Vagina (tissue), 2 donors: ENCODE results near the gene CACNA1I. TPM values are rescaled to one million over a fixed set of nuclear protein-coding genes. Genes with fewer than 3 reads are reported as not detected.

Source experiments
- DNase-seq, 2 donors: peaks; one replicate each; pipeline ENCODE4 v3.0.0-alpha.2; 2017; ENCODE audit errors: extremely low spot score in 2 of 2
- H3K27ac ChIP-seq: fragments of 200-600 bp; sonication (generic); one replicate; pipeline ENCODE4 v1.5.1; 2019
- H3K27me3 ChIP-seq: fragments of 200-600 bp; sonication (generic); one replicate; pipeline ENCODE4 v1.5.1; 2019
- H3K36me3 ChIP-seq, 2 donors: fragments of 200-600 bp; sonication (generic); one replicate each; pipeline ENCODE4 v1.5.1; 2017 to 2019
- H3K4me1 ChIP-seq: fragments of 200-600 bp; sonication (generic); one replicate; pipeline ENCODE4 v1.5.1; 2019
- H3K4me3 ChIP-seq, 2 donors: fragments of 200-600 bp; sonication (generic); 1 replicate in 1 of 2; 2 replicates in 1 of 2; pipeline ENCODE4 v1.5.1; 2016 to 2019
- H3K9me3 ChIP-seq: fragments of 200-600 bp; sonication (generic); one replicate; pipeline ENCODE4 v1.5.1; 2019
- POLR2A ChIP-seq, 2 donors: fragments of 450-650 bp; IDR thresholded peaks; one replicate each; pipeline ENCODE4 v1.6.1; 2017; ENCODE audit warnings: antibody characterized with exemption in 2 of 2, mild to moderate bottlenecking in 2 of 2, moderate library complexity in 2 of 2
- POLR2AphosphoS5 ChIP-seq, 2 donors: sonication (generic); formaldehyde crosslinking; IDR thresholded peaks; one replicate each; pipeline ENCODE4 v1.9.0; 2017; ENCODE audit warnings: antibody characterized with exemption in 2 of 2, mild to moderate bottlenecking in 2 of 2, low read depth in 1 of 2; ENCODE audit not compliant: insufficient read depth in 1 of 2
- intact Hi-C: fragments of 100-400 bp; cut with DNase I; formaldehyde crosslinking; loops from one replicate; pipeline ENCODE4 v1.15.1; 2023
- total RNA-seq: library from RNA; depleted of rRNA; stranded (reverse); fragments of >200 nt; gene quantifications from one replicate; pipeline ENCODE4 v1.2.3, GENCODE V29; 2016
- TF ChIP-seq, protein P1 (sequence below), 3 experiments: fragments of 450-650 bp in 2 of 3; fragments of 200-600 bp in 1 of 3; sonication (generic) in 1 of 3; IDR thresholded peaks; one replicate each; pipeline ENCODE4 v1.5.1; 2017 to 2019; ENCODE audit warnings: antibody characterized with exemption in 3 of 3, mild to moderate bottlenecking in 2 of 3, moderate library complexity in 2 of 3

Gene CACNA1I
- total RNA-seq, 1 donor from 2014 or later: 1.2 TPM

DNA sequence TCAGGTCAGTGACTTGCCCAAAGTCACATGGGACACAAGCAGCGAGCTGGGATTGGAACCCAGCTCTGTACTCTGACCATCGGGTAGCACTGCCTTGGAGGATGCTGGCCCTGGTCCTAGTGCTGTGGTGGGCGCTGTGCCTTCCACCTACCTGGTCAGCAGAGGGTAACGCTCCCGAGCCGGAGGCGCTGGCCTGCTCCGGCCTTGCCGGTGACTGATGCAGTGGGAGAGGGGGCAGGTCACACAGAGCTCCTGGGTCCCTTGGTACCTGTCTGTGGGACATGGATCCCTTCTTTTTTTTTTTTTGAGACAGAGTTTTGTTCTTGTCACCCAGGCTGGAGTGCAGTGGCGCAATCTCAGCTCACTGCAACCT lies 43.0 kb downstream of the CACNA1I start:
- Histone ChIP-seq H3K27ac (no peak overlapping the region), H3K9me3 (no peaks in the 10 kb centered on the region), H3K36me3 (no peaks in the 10 kb centered on the region), H3K27me3 (no peaks in the 10 kb centered on the region), H3K4me1 (no peaks in the 10 kb centered on the region), H3K4me3 (no peak overlapping the region)
- intact Hi-C loops: no loop called here
- no peak for DNase-seq
- no peak for TF ChIP-seq POLR2A (IDR thresholded peaks at IDR 0.05)

GRCh38 chr22:39614442-39614841 lies 43.9 kb downstream of the CACNA1I start:
- Histone ChIP-seq H3K4me3 (no peak overlapping the region), H3K27ac (no peak overlapping the region), H3K9me3 (no peaks in the 10 kb centered on the region), H3K36me3 (no peaks in the 10 kb centered on the region), H3K27me3 (no peaks in the 10 kb centered on the region), H3K4me1 (no peaks in the 10 kb centered on the region)
- no peak for DNase-seq
- intact Hi-C loops: no loop called here
- TF ChIP-seq, protein P1, sequence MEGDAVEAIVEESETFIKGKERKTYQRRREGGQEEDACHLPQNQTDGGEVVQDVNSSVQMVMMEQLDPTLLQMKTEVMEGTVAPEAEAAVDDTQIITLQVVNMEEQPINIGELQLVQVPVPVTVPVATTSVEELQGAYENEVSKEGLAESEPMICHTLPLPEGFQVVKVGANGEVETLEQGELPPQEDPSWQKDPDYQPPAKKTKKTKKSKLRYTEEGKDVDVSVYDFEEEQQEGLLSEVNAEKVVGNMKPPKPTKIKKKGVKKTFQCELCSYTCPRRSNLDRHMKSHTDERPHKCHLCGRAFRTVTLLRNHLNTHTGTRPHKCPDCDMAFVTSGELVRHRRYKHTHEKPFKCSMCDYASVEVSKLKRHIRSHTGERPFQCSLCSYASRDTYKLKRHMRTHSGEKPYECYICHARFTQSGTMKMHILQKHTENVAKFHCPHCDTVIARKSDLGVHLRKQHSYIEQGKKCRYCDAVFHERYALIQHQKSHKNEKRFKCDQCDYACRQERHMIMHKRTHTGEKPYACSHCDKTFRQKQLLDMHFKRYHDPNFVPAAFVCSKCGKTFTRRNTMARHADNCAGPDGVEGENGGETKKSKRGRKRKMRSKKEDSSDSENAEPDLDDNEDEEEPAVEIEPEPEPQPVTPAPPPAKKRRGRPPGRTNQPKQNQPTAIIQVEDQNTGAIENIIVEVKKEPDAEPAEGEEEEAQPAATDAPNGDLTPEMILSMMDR (IDR thresholded peaks at IDR 0.05): no peak
- TF ChIP-seq POLR2A (IDR thresholded peaks at IDR 0.05) (no peak), POLR2AphosphoS5 (IDR thresholded peaks at IDR 0.05; ENCODE audit: insufficient read depth in 1 of 2, low read depth in 1 of 2) (no peak)

DNA sequence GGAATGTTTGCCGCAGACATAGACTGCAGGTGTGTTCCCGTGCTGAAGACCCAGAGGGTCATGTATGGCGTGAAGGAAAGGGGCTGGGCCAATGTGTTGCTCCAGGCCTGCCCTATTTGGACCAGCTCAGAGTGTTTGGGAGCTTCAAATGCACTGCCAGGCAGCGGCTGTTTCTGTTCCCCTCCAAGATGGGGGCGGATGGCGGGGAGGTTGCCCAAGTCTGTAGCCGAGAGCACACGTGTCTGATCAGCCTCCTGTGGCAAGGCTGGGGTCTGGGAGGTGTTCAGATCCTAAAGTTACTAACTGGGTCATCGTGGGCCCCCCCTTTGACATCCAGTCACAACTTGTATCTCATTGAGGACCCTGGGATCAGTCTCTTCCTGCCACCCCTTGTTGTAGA lies 45.5 kb downstream of the CACNA1I start:
- H3K27me3 ChIP-seq: no peaks in the 10 kb centered on the region

DNA sequence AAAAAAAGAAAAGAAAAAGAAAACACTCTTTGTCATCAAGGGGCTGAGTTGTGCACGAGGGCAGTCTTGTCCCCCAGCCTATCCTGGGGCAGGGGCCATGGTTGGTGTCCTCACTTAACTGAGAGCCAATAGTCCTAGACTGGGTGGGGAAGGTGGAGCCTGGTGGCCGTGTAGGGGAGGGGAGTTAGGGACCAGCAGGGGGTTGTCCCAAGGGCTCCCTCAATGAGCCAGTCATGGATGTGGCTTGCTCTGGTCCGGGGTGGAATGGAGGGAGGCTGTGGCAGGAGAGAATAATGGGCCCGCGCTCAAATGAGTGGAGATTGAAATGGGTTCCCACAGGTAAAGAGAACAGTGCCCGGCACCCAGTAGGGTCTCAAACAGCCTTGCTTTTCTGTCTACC lies 46.2 kb downstream of the CACNA1I start:
- no peaks in the 10 kb centered on the region for H3K36me3 ChIP-seq
- H3K27ac ChIP-seq: no peak overlapping the region
- intact Hi-C loops: no loop called here
- no peaks in the 10 kb centered on the region for H3K9me3 ChIP-seq
- no peaks in the 10 kb centered on the region for H3K4me1 ChIP-seq
- no peak for TF ChIP-seq POLR2A (IDR thresholded peaks at IDR 0.05)
- no peak for TF ChIP-seq POLR2AphosphoS5 (IDR thresholded peaks at IDR 0.05; ENCODE audit: insufficient read depth in 1 of 2, low read depth in 1 of 2)
- TF ChIP-seq, protein P1 (IDR thresholded peaks at IDR 0.05): no peak
- H3K27me3 ChIP-seq: no peaks in the 10 kb centered on the region
- DNase-seq: no peak
- H3K4me3 ChIP-seq: no peak overlapping the region

More for the DNA sequence above, 45.5 kb downstream of the CACNA1I start:
- no peak overlapping the region for H3K27ac ChIP-seq
- TF ChIP-seq, protein P1 (IDR thresholded peaks at IDR 0.05): no peak
- TF ChIP-seq POLR2AphosphoS5 (IDR thresholded peaks at IDR 0.05; ENCODE audit: insufficient read depth in 1 of 2, low read depth in 1 of 2) (no peak), POLR2A (IDR thresholded peaks at IDR 0.05) (no peak)
- intact Hi-C loops: no loop called here
- H3K9me3 ChIP-seq: no peaks in the 10 kb centered on the region
- no peak for DNase-seq
- H3K4me3 ChIP-seq: no peak overlapping the region
- no peaks in the 10 kb centered on the region for H3K4me1 ChIP-seq
- no peaks in the 10 kb centered on the region for H3K36me3 ChIP-seq

DNA sequence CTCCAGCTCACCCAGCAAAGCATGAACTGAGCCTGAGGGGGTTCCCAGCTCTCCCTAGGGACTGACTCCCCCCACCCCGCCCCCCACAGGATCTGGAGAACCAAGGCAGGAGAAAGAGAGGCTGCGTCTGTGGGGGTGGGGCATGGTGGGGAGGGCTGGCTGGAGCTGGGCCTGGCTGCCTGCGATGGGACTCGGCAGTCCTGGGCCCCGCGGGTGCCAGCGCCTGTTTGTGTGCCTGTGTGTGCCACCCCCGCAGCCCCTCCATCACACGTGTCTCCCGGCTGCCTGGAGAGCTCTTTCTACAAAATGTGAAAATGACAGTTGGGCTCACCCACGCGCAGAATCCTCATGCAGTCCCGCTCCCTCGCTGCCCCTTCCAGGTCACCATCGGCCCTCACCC lies 46.8 kb downstream of the CACNA1I start:
- H3K27ac ChIP-seq: no peak overlapping the region
- H3K9me3 ChIP-seq: no peaks in the 10 kb centered on the region
- H3K27me3 ChIP-seq: no peaks in the 10 kb centered on the region
- no peak for DNase-seq
- H3K36me3 ChIP-seq: no peaks in the 10 kb centered on the region
- H3K4me3 ChIP-seq: no peak overlapping the region
- intact Hi-C loops: no loop called here
- no peaks in the 10 kb centered on the region for H3K4me1 ChIP-seq
- TF ChIP-seq, protein P1 (IDR thresholded peaks at IDR 0.05): no peak
- TF ChIP-seq POLR2A (IDR thresholded peaks at IDR 0.05): no peak
- TF ChIP-seq POLR2AphosphoS5 (IDR thresholded peaks at IDR 0.05; ENCODE audit: insufficient read depth in 1 of 2, low read depth in 1 of 2): no peak
